ENCODE data around the gene FNDC3B.

Gene FNDC3B

DNA sequence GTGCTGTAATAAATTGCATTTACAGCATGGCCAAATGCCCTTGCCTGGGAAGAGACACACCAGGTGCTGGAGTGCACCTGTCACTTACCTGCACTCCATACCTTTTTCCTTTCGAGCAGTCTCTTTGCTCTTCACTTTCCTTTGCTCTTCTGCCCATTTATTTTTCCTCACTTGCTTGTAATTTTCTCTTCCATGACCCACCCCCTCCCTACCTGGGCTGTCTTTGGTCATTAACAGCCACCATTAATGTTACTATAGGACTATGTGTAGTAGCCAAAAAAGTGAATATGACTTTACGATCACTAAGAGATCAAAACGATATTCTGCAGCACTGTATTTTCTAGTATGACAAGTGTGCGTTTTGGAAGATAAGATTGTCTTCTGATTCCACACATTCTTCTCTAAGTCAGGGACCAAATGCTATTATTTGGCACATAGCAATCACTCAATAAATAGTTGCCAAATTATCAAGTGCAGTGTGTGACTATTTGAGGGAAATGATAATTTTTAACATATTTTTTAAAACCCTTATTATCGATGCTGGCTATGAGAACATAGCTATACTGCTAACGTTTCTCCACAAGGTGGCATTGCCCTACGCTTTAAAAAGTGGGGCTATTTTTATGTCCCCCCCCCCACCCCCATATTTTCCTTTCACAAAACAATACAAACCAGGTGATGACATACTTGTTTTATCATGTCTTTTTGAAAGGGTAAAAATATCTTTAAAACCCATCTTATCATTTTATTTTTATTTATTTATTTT is 294.5 kb downstream of the FNDC3B start:
- no peak for DNase-seq (ENCODE audit: low read depth in 2 of 2)

DNA sequence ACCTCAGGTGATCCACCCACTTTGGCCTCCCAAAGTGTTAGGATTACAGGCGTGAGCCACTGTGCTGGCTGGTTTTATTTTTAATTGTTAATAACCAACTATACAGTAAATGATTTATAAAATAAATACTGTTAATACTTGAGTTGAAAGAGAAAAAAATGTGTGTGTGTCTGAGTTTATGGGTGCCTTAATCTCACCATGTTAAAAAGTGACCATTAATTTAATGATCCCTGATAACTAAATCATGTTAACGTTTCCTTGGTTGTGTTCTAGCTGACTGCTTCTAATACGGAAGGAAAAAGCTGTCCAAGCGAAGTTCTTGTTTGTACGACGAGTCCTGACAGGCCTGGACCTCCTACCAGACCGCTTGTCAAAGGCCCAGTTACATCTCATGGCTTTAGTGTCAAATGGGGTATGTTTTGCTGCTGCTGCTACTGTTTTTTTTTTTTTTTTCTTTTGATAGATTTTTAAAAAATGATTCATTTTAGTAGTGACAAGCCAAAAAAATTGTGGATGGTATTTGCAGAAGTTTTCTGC is 295.4 kb downstream of the FNDC3B start:
- DNase-seq (ENCODE audit: low read depth in 2 of 2), result no peak

GRCh38 chr3:172339892-172340291 is 300.5 kb downstream of the FNDC3B start:
- no peak for DNase-seq (ENCODE audit: low read depth in 2 of 2)

DNA sequence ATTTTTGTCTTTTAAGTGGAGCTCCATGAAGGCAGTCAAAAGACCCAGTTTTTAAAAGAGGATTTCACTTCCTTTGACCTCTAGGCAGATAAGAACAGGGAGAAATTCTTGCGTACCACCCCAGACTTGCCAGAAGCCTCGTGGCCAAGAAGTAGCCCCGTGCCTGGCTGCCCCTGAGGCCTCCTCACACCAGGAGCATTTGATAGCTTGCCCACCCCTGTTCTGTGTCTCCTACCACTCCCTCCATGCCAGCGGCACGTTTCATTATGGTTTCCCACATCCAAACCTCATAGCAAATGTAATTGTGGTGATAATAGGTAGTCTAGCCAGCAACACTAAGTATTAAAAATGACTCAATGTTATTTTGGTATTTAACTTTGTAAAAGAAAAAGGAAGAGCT is 301.2 kb downstream of the FNDC3B start:
- DNase-seq (ENCODE audit: low read depth in 2 of 2), result no peak

GRCh38 chr3:172341482-172342059 is 302.2 kb downstream of the FNDC3B start:
- no peak for DNase-seq (ENCODE audit: low read depth in 2 of 2)

DNA sequence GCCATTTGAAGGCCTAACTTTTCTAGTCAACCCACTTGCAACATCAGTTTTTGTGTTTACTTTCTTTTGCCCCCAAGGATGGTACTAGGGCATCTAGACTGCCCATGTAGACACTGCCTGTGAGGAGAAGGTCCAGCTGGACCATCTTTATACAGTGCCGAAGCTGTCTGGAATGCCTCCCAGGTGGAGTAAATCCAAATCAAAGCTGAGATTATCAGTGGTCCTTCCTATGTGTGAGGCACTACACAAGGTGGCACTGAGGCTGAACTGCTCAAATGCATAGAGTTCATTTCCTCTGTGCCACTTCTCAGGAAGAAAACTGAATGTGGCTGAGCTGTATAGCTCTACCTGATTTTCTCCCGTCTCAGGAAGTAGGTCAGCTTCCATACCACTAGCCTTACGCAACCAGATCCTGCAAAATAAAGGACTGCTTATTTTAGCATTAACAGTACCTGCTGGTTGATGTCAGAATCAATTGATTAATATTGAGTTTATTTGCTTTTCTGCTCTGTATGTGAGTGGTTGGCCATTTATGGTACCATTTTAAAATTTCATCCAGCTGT is 302.8 kb downstream of the FNDC3B start:
- DNase-seq (ENCODE audit: low read depth in 2 of 2), result no peak

DNA sequence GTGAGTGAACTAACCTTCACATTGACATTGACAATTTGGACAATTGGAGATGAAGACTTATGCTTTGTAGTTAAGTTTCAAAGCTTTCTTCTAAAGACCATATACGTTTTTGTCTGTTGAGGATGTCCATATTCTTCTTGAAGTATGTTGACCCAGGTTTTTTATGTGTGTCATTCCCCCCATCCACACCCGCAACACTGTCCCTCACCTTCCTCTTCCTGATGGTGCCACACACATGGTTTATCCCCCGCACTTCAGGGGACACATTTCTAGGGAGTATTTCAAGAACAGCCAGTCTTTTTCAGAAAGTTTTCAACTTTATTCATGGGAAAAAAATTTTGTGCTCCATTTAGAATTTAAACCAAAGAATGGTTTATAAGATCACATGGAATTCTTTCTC is 303.7 kb downstream of the FNDC3B start:
- no peak for DNase-seq (ENCODE audit: low read depth in 2 of 2)

- DNase-seq (ENCODE audit: low read depth in 2 of 2), result no peak
Observed at GRCh38 chr3:172343979-172344378, 304.6 kb downstream of the FNDC3B start.

DNA sequence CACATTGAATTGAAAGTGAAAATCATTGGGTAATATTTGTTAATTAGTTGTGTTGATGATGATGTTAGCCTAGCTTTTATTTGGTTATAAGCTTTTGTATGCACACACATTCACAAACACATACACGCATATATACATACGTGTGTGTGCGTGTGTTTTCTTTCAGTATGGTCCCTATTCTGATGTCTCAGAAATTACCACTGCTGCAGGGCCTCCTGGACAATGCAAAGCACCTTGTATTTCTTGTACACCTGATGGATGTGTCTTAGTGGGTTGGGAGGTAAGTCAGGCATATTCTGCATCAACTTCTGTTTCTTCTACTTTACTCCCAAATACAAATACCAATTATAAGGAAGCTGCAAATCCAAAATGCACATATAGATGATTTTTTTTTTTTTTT is 306.8 kb downstream of the FNDC3B start:
- no peak for DNase-seq (ENCODE audit: low read depth in 2 of 2)

- DNase-seq (ENCODE audit: low read depth in 2 of 2), result no peak
Observed at GRCh38 chr3:172347895-172348679, 308.7 kb downstream of the FNDC3B start.

GRCh38 chr3:172351895-172352466 is 312.6 kb downstream of the FNDC3B start:
- DNase-seq (ENCODE audit: low read depth in 2 of 2), result no peak

DNA sequence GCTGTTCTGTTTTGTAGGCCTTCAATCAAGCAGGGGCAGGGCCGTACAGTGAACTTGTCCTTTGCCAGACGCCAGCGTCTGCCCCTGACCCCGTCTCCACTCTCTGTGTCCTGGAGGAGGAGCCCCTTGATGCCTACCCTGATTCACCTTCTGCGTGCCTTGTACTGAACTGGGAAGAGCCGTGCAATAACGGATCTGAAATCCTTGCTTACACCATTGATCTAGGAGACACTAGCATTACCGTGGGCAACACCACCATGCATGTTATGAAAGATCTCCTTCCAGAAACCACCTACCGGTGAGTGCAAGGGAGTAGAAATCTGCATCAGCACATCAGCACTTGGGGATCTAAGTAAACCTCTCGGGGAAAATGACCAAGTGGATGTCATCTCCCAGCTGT is 313.4 kb downstream of the FNDC3B start:
- no peak for DNase-seq (ENCODE audit: low read depth in 2 of 2)

DNA sequence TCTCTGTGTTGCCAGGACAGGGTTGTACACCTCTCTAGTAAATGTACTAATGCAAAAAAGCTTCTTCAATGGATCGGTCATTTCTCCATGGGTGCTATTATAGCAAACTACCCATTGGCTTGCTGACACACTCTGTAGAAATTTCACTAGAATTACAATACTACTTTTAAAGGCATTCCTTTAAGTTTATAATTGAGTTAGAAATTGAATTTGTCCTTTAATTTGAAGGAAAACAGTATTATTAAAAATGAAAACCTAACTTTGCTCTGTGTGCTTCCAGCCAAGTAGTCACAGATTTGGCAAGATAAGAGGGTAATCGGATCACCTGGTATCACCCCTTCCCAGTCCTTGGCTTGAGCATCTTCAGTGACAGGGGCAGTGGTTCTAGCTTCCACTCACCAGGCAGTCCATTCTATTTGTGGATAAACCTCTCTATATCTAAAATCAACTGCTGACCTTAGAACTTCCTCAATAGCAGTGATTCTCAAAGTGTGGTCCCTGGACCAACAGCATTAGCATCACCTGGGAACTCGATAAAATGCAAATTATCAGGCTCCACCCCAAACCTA is 315.6 kb downstream of the FNDC3B start:
- DNase-seq (ENCODE audit: low read depth in 2 of 2), result no peak

DNA sequence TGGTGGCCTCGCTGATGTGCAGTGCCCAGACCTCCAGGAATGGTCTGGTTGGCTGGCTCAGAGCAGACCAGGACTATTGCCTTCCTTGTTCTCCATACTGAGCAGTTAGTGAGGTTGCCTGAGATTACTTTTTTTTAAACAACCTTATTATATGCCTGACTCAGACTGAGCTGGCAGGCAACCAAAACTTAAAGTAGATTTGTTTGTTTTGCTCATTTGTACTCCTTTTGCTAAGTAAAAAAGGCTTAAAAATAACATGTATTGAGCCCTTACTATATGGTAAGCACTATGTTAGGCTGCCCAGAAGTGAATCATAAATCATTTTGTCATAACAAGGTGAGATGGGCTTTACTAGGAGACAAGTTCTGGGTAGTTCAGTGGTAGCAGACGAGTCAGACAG is 316.5 kb downstream of the FNDC3B start:
- no peak for DNase-seq (ENCODE audit: low read depth in 2 of 2)

DNA sequence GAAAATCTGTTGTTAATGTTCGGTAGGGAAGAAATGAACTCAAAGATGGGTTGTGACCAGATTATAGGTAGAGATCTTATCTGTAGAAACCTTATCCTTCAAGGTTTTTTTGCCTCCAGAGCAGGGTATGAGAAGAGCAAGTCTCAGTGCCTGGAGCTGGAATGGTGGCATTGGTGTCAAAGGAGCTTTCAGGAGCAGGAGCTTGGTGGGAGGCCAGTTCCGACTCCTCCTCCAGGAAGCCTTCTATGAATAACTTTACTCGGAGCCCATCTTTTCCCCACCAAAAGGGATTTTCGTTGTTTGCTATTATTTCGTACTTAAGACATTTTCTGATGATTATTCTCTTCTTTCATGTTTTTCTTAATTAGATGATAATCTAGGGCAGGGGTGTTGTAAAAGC is 317.0 kb downstream of the FNDC3B start:
- no peak for DNase-seq (ENCODE audit: low read depth in 2 of 2)

- no peak for DNase-seq (ENCODE audit: low read depth in 2 of 2)
Observed at GRCh38 chr3:172357850-172358754, 318.7 kb downstream of the FNDC3B start.

DNA sequence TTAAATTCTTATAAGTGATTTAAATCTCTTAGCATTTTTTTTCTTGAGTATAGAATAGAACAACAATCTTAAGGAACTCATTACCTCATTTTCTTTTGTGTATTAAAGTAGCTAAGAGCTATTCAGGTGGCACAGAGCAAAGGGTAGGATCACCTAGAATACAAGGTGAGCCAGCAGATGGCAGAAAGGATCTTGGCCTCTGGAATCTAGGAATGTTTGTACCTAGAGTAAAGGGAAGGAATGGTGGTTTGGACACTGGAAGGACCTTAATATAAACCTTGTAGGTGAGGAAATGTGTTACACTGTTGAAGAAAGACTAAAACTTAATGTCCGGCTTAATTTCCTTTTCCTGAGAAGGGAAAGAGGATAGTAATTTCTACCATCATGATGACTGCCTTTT is 319.9 kb downstream of the FNDC3B start:
- DNase-seq (ENCODE audit: low read depth in 2 of 2), result no peak

DNA sequence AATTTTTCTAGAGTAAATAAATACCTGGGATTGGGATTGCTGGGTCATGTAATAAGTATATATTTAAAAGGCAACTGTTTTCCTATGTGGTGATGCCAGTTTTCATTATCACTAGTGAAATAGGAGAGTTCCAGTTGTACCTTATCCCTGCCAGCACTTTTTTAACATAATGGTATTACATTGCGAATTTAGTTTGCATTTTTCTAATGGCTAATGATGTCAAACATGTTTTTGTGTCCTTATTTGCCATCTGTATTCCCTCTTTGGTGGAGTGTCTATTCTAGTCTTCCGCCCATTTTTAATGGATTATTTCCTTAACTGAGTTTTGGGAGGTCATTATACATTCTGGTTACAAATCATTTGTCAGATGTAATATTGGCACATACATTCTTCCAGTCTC is 320.6 kb downstream of the FNDC3B start:
- DNase-seq (ENCODE audit: low read depth in 2 of 2), result no peak

GRCh38 chr3:172362583-172362982 is 323.2 kb downstream of the FNDC3B start:
- no peak for DNase-seq (ENCODE audit: low read depth in 2 of 2)

- no peak for DNase-seq (ENCODE audit: low read depth in 2 of 2)
Observed at GRCh38 chr3:172364374-172365027, 325.1 kb downstream of the FNDC3B start.

Measured in stimulated activated CD4-positive, alpha-beta T cell treated with anti-CD3 and anti-CD28 coated beads, Interleukin-12 subunit alpha, Interleukin-12 subunit beta, amount 100 ng/mL, for 24 hours (primary cell).